ENCODE measurements around the gene CAB39.

The CAB39 gene

DNA sequence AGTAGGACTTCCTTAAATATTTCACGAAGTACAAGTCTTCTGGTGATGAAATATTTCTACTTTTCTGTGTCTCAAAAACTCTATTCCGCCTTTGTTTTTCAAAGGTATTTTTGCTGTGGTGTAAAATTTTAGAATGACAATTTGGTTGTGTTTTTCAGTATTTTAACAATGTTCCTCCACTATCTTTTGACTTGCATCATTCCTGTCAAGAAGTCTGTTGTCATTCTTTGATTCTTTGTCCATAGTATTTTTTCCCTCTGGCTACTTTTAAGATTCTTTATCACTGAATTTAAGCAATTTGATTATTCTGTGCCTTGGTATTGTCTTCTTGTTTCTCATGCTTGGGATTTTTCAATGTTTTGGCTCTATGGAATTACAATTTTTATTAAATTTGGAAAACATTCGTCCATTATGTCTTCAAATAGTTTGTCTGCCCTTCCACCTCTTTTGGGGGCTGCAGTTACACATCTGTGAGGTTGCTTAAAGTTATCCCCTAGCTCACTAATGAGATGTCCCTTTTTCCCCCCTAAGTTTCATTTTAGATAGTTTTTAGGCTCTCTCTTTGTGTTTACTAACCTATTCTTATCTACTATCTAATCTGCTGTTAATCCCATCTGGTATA, 76.0 kb downstream of the CAB39 start:
- DNase-seq (ENCODE audit: low read depth, low spot score), result no peak
- H3K4me3 ChIP-seq (ENCODE audit: low read depth, low read length), result no peak overlapping the region
- in situ Hi-C loops (cut with HindIII; ENCODE audit: low sequenced_read_pairs), result no loop called here
- TF ChIP-seq, protein P1, sequence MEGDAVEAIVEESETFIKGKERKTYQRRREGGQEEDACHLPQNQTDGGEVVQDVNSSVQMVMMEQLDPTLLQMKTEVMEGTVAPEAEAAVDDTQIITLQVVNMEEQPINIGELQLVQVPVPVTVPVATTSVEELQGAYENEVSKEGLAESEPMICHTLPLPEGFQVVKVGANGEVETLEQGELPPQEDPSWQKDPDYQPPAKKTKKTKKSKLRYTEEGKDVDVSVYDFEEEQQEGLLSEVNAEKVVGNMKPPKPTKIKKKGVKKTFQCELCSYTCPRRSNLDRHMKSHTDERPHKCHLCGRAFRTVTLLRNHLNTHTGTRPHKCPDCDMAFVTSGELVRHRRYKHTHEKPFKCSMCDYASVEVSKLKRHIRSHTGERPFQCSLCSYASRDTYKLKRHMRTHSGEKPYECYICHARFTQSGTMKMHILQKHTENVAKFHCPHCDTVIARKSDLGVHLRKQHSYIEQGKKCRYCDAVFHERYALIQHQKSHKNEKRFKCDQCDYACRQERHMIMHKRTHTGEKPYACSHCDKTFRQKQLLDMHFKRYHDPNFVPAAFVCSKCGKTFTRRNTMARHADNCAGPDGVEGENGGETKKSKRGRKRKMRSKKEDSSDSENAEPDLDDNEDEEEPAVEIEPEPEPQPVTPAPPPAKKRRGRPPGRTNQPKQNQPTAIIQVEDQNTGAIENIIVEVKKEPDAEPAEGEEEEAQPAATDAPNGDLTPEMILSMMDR (IDR thresholded peaks at IDR 0.05; ENCODE audit: low read depth, low read length), result no peak

DNA sequence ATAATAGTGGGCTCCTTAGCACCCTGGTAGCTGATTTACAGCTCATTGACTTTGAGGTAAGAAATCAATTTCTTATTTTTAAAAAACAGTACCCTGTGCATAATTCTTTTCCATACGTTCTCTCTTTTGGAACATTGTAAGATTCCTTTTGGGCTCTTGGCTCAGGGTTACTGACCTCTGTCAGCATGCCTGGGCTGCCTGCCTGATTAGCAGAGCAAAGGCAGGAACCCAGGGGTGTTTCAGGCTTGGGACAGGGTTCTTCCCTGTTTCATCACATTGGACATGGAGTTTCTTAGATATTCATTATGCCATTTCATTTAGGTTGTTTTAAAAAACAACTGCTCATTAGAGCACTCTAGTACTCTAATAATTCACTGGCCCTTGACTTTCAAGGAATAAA, 78.3 kb downstream of the CAB39 start:
- in situ Hi-C loops (cut with HindIII; ENCODE audit: low sequenced_read_pairs), result no loop called here
- TF ChIP-seq, protein P1 (IDR thresholded peaks at IDR 0.05; ENCODE audit: low read depth, low read length), result no peak
- H3K4me3 ChIP-seq (ENCODE audit: low read depth, low read length), result no peak overlapping the region
- no peak for DNase-seq (ENCODE audit: low read depth, low spot score)

DNA sequence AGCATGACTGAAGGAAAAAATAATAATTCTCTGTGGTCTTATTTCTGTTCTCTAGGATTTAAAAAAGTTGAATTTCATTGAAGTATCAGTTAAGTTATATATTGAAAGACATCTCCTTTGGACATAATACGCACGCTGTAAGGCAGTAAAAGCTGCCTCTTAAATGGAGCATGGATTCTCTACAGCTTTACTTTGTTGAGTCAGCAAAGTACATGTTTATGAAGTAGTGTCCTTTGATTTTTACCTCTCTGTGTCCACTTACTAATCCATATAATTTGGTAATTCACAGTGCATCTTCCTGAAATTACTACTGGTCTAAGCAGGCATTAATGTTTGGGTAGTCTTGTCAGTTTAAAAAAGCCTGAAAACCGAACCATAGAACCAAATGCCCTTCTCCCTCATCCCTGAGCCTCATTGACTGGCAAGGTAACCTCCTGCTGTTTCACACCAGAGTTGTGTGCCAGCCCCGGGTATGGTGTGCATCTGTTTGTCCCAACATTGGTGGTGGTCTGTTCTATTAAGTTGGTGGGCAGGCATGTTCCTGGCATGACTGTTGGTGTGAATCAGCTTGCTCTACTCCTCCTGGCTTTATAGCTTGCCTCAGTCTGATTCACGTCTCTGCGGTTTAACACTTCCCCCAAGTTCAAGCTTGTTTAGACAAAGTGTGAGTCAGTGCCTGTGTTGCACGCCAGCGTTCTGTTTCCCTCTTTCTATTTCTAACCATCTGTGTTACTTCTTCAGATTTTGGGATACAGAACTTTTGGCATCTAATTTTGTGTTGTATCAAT, 81.1 kb downstream of the CAB39 start:
- DNase-seq (ENCODE audit: low read depth, low spot score), result peak; percentile 99
- TF ChIP-seq, protein P1 (IDR thresholded peaks at IDR 0.05; ENCODE audit: low read depth, low read length), result no peak
- in situ Hi-C loops (cut with HindIII; ENCODE audit: low sequenced_read_pairs), result no loop called here
- no peak overlapping the region for H3K4me3 ChIP-seq (ENCODE audit: low read depth, low read length)

DNA sequence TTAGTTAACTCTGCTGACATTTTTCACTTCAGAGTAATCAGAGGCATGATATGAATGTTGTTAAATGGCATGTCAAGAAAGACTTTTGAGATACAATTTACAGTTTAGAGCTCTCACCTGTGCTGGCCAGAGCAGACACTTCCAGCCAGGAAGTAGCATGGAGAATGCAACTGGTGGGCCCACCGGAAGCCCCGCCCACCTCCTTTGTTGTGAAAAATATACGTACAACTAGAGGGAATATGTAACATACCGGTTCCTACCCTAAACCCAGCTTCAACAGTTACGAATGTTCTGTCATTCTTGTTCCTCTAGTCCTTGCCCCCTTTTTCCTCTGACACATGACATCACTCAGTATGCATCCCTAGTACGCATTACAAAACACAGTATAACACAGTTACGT, 81.9 kb downstream of the CAB39 start:
- TF ChIP-seq, protein P1 (IDR thresholded peaks at IDR 0.05; ENCODE audit: low read depth, low read length), result no peak
- H3K4me3 ChIP-seq (ENCODE audit: low read depth, low read length), result no peak overlapping the region
- DNase-seq (ENCODE audit: low read depth, low spot score), result no peak
- in situ Hi-C loops (cut with HindIII; ENCODE audit: low sequenced_read_pairs), result no loop called here

GRCh38 chr2:230795856-230796255, 83.2 kb downstream of the CAB39 start:
- DNase-seq (ENCODE audit: low read depth, low spot score), result no peak
- in situ Hi-C loops (cut with HindIII; ENCODE audit: low sequenced_read_pairs), result no loop called here
- H3K4me3 ChIP-seq (ENCODE audit: low read depth, low read length), result no peak overlapping the region
- TF ChIP-seq, protein P1 (IDR thresholded peaks at IDR 0.05; ENCODE audit: low read depth, low read length), result no peak

DNA sequence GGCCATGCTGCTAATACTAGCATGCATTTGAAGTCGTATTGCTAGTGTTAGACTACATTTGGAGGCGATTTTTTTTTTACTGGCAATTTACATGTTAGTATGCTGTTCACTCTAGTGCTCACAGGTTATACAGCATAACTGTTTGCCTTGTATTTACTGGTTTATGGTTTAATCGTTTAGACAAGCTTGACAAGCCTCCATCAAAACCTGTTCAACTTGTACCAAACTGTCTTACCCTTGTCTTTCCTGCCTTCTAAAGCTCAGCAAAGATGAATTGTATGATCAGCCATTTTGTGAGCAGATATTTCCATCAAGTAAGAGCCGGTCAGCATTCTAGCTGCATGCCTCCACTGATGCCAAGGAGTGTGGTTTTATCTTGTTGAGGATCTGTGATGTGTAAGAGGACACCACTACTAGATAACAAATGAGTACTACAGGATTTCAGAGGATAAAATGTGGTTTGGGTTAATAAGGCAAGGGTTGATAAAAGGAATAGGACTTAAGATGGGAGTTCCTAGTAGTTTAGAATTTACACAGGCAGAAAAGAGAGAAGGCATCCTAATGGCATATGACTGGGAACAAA, 83.7 kb downstream of the CAB39 start:
- DNase-seq (ENCODE audit: low read depth, low spot score), result peak; percentile 57
- TF ChIP-seq, protein P1 (IDR thresholded peaks at IDR 0.05; ENCODE audit: low read depth, low read length), result no peak
- H3K4me3 ChIP-seq (ENCODE audit: low read depth, low read length), result no peak overlapping the region
- in situ Hi-C loops (cut with HindIII; ENCODE audit: low sequenced_read_pairs), result no loop called here
